Common myeloid progenitor, CD34-positive (primary cell): ENCODE results near the gene ACOXL.
"Not testable (repeated sequence)": the region's sequence is repeated elsewhere in the genome, so short reads cannot be mapped to it uniquely, and the experiment has no call there.

Experiments
- CTCF ChIA-PET: fragments of 350-600 bp; sonication (Branson Sonifier 250); formaldehyde crosslinking; loops from one replicate; lab custom pipeline; 2021; ENCODE audit warnings: antibody characterized with exemption; lab: Charles Lee
- POLR2A ChIA-PET: fragments of 350-600 bp; sonication (Branson Sonifier 250); formaldehyde crosslinking; loops from one replicate; lab custom pipeline; 2021; ENCODE audit warnings: antibody characterized with exemption; lab: Charles Lee
- DNase-seq, 3 donors: peaks; one replicate each; pipeline versions ENCODE4 v3.0.0 to v3.0.0-alpha.2; 2013
- H3K27ac ChIP-seq, 2 experiments: 1 replicate in 1 of 2; 2 replicates in 1 of 2; pipeline ENCODE4 v1.7.0; 2013; ENCODE audit warnings: inconsistent platforms in 2 of 2, low read length in 2 of 2, mild to moderate bottlenecking in 2 of 2, low read depth in 1 of 2, moderate library complexity in 1 of 2; ENCODE audit not compliant: severe bottlenecking in 2 of 2, insufficient read depth in 1 of 2, poor library complexity in 1 of 2
- H3K27me3 ChIP-seq, 5 experiments: replicated peaks in 2 of 5; 1 replicate in 3 of 5; 2 replicates in 2 of 5; pipeline versions ENCODE4 v1.6.1 to v1.7.0; 2013; ENCODE audit warnings: low read length in 4 of 5, mild to moderate bottlenecking in 2 of 5, moderate library complexity in 2 of 5, inconsistent platforms in 1 of 5; ENCODE audit not compliant: insufficient read depth in 5 of 5, control insufficient read depth in 4 of 5
- H3K36me3 ChIP-seq, 4 experiments: 1 replicate in 2 of 4; 2 replicates in 2 of 4; pipeline versions ENCODE4 v1.6.1 to v1.7.0; 2013; ENCODE audit warnings: low read length in 3 of 4, control low read depth in 1 of 4, mild to moderate bottlenecking in 1 of 4; ENCODE audit not compliant: control insufficient read depth in 4 of 4, insufficient read depth in 4 of 4
- H3K4me1 ChIP-seq, 4 experiments: 1 replicate in 3 of 4; 2 replicates in 1 of 4; pipeline versions ENCODE4 v1.6.1 to v1.7.1; 2013; ENCODE audit warnings: low read length in 3 of 4, mild to moderate bottlenecking in 3 of 4, control low read depth in 1 of 4, inconsistent platforms in 1 of 4, moderate library complexity in 1 of 4; ENCODE audit not compliant: control insufficient read depth in 4 of 4, insufficient read depth in 4 of 4; ENCODE audit errors: control extremely low read depth in 1 of 4
- H3K4me3 ChIP-seq, 7 experiments: 1 replicate in 4 of 7; 2 replicates in 3 of 7; pipeline versions ENCODE4 v1.5.1 to v1.7.0; 2013; ENCODE audit warnings: mild to moderate bottlenecking in 7 of 7, low read length in 6 of 7, moderate library complexity in 6 of 7, inconsistent platforms in 2 of 7, low read depth in 2 of 7, control low read depth in 1 of 7; ENCODE audit not compliant: insufficient read depth in 4 of 7, control insufficient read depth in 1 of 7; ENCODE audit errors: extremely low read depth in 1 of 7
- H3K9me3 ChIP-seq, 5 experiments: 1 replicate in 4 of 5; 2 replicates in 1 of 5; pipeline versions ENCODE4 v1.6.1 to v1.7.1; 2013; ENCODE audit warnings: low read length in 4 of 5, mild to moderate bottlenecking in 2 of 5, inconsistent platforms in 1 of 5, low read depth in 1 of 5, moderate library complexity in 1 of 5; ENCODE audit not compliant: control insufficient read depth in 4 of 5, insufficient read depth in 2 of 5; ENCODE audit errors: control extremely low read depth in 1 of 5
- WGBS: methylation state at CpG from one replicate; pipeline ENCODE4 v1.1.5; 2013; ENCODE audit not compliant: insufficient coverage; 5-methylcytosine and 5-hydroxymethylcytosine counted together

The ACOXL gene

GRCh38 chr2:111072220-111072871 is 340.0 kb downstream of the ACOXL start:
- H3K9me3 ChIP-seq = peaks cover 0 to 16% (median 4%) of the 10 kb centered on the region in 5 experiments
- no peaks in the 10 kb centered on the region for H3K4me1 ChIP-seq
- CTCF ChIA-PET = interaction anchor here (1.3 kb wide), 1 partner anchor 43 kb away, joined by 3 read pairs; no protein-coding TSS in a partner anchor
- H3K36me3 ChIP-seq = no peaks in the 10 kb centered on the region
- no peak for DNase-seq
- 100% methylated on average over 1 of the region's 2 CpGs for WGBS
- POLR2A ChIA-PET = no interaction called here
- no peak overlapping the region for H3K4me3 ChIP-seq
- no peaks in the 10 kb centered on the region for H3K27me3 ChIP-seq
- H3K27ac ChIP-seq = no peak overlapping the region

- no CpG with 5 or more reads among the region's 1 CpG for WGBS
- H3K27me3 ChIP-seq, H3K27ac ChIP-seq, POLR2A ChIA-PET, H3K9me3 ChIP-seq, DNase-seq, H3K36me3 ChIP-seq, H3K4me3 ChIP-seq, CTCF ChIA-PET, H3K4me1 ChIP-seq: not testable (repeated sequence)
Measured at GRCh38 chr2:111082659-111083058, 350.3 kb downstream of the ACOXL start.

GRCh38 chr2:111091811-111092211 is 359.4 kb downstream of the ACOXL start:
- 93% methylated on average over 3 of the region's 3 CpGs for WGBS
- Histone ChIP-seq H3K27ac (no peak overlapping the region), H3K4me3 (no peak overlapping the region), H3K27me3 (peaks cover 0 to 6% (median 0%) of the 10 kb centered on the region in 5 experiments), H3K9me3 (no peaks in the 10 kb centered on the region), H3K4me1 (no peaks in the 10 kb centered on the region), H3K36me3 (no peaks in the 10 kb centered on the region)
- DNase-seq = no peak
- ChIA-PET POLR2A (no interaction called here), CTCF (no interaction called here)

GRCh38 chr2:111094691-111095090 is 362.3 kb downstream of the ACOXL start:
- Histone ChIP-seq H3K4me1 (no peaks in the 10 kb centered on the region), H3K27ac (no peak overlapping the region), H3K36me3 (no peaks in the 10 kb centered on the region), H3K27me3 (peaks cover 0 to 7% (median 0%) of the 10 kb centered on the region in 5 experiments), H3K4me3 (no peak overlapping the region), H3K9me3 (no peaks in the 10 kb centered on the region)
- ChIA-PET POLR2A (no interaction called here), CTCF (no interaction called here)
- DNase-seq = no peak
- 86% methylated on average over 1 of the region's 2 CpGs for WGBS

- no peak for DNase-seq
- 78% methylated on average over 6 of the region's 8 CpGs for WGBS
Measured at GRCh38 chr2:111095434-111095833, 363.1 kb downstream of the ACOXL start.

GRCh38 chr2:111099402-111099801 is 367.0 kb downstream of the ACOXL start:
- ChIA-PET POLR2A (no interaction called here), CTCF (interaction anchor here (0.6 kb wide), 1 partner anchor 9 kb away, joined by 3 read pairs; no protein-coding TSS in a partner anchor)
- H3K4me3 ChIP-seq = no peak overlapping the region
- 92% methylated on average over 2 of the region's 3 CpGs for WGBS
- H3K27ac ChIP-seq = no peak overlapping the region
- no peak for DNase-seq
- H3K4me1 ChIP-seq = no peaks in the 10 kb centered on the region
- peaks cover 0 to 1% (median 0%) of the 10 kb centered on the region in 5 experiments for H3K27me3 ChIP-seq
- no peaks in the 10 kb centered on the region for H3K9me3 ChIP-seq
- H3K36me3 ChIP-seq = no peaks in the 10 kb centered on the region

More at GRCh38 chr2:111095434-111095833, 363.1 kb downstream of the ACOXL start:
- Histone ChIP-seq H3K4me3 (no peak overlapping the region), H3K27me3 (peaks cover 0 to 5% (median 0%) of the 10 kb centered on the region in 5 experiments), H3K36me3 (no peaks in the 10 kb centered on the region), H3K4me1 (no peaks in the 10 kb centered on the region), H3K9me3 (no peaks in the 10 kb centered on the region), H3K27ac (no peak overlapping the region)
- POLR2A ChIA-PET = no interaction called here
- CTCF ChIA-PET = no interaction called here

- no peaks in the 10 kb centered on the region for H3K9me3 ChIP-seq
- WGBS = 96% methylated on average over 5 of the region's 5 CpGs
- peaks cover 0 to 1% (median 0%) of the 10 kb centered on the region in 5 experiments for H3K27me3 ChIP-seq
- POLR2A ChIA-PET = no interaction called here
- no peak overlapping the region for H3K27ac ChIP-seq
- no peak for DNase-seq
- H3K4me3 ChIP-seq = no peak overlapping the region
- no peaks in the 10 kb centered on the region for H3K4me1 ChIP-seq
- no peaks in the 10 kb centered on the region for H3K36me3 ChIP-seq
- CTCF ChIA-PET = interaction anchor here (0.6 kb wide), 1 partner anchor 10 kb away, joined by 3 read pairs; no protein-coding TSS in a partner anchor
Measured at GRCh38 chr2:111100087-111100764, 367.9 kb downstream of the ACOXL start.
